ENCODE results near the gene ITSN1. TPM values are rescaled to one million over a fixed set of nuclear protein-coding genes. Genes with fewer than 3 reads are reported as not detected.

Gene ITSN1
- total and polyA plus RNA-seq, 2 of the 13 experiments (the other 11 are each of a cell fraction or from before 2014, with no cell fraction given) = 26.1 to 33.8 TPM

- in situ Hi-C loops (cut with HindIII; ENCODE audit: extremely low pct_ligation_motif_present, low pct_unique_long_range_greater_than_20kb) = no loop called here
- Histone ChIP-seq H2AFZ (ENCODE audit: low read length) (no peak overlapping the region), H3K79me2 (ENCODE audit: insufficient read depth, low read length) (no peaks in the 10 kb centered on the region), H3K4me2 (ENCODE audit: low read depth, low read length) (no peak overlapping the region), H3K4me3 (replicated peaks in 1 of 3; ENCODE audit: insufficient read depth in 1 of 3, low read depth in 2 of 3, low read length in 3 of 3) (no peak overlapping the region), H3K36me3 (replicated peaks in 1 of 2; ENCODE audit: control insufficient read depth in 1 of 2, insufficient read depth in 2 of 2, low read length in 2 of 2) (peaks cover 0 to 3% of the 10 kb centered on the region in 2 experiments; a peak in 1 of 5 replicates), H4K20me1 (ENCODE audit: insufficient read depth, low read length) (no peaks in the 10 kb centered on the region), H3K9ac (ENCODE audit: insufficient read depth, low read depth, low read length) (no peak overlapping the region), H3K4me1 (ENCODE audit: insufficient read depth, low read length) (peaks cover 10% of the 10 kb centered on the region), H3K27me3 (ENCODE audit: control insufficient read depth in 1 of 2, insufficient read depth in 2 of 2, low read length in 2 of 2) (no peaks in the 10 kb centered on the region), H3K9me3 (ENCODE audit: low read length) (no peaks in the 10 kb centered on the region), H3K27ac (ENCODE audit: extremely low read length, insufficient read depth, low read length) (no peak overlapping the region)
- DNase-seq (ENCODE audit: low spot score) (no peak), ATAC-seq (no peak), FAIRE-seq (no peak)
- WGBS (ENCODE audit: low lambda C conversion rate) = 92% methylated on average over 2 of the region's 2 CpGs
- ChIA-PET POLR2A (no interaction called here), CTCF (ENCODE audit: low intra/inter-chr PET ratio, low total read pairs) (no interaction called here)
- intact Hi-C loops (cut with micrococcal nuclease; ENCODE audit: unreplicated experiment) = no loop called here
- no TSS peak for BruUV-seq (replicated peaks)
- TF ChIP-seq HIVEP1 (CRISPR knock-in tag; IDR thresholded peaks at IDR 0.05) = no peak
- TF ChIP-seq FOXA1 (IDR thresholded peaks at IDR 0.05) = no peak
- no peak for TF ChIP-seq FOXA1 (CRISPR knock-in tag; IDR thresholded peaks at IDR 0.05)
- no peak for TF ChIP-seq ELF1 (CRISPR knock-in tag; IDR thresholded peaks at IDR 0.05)
- TF ChIP-seq ZBTB14 (CRISPR knock-in tag; IDR thresholded peaks at IDR 0.05) = no peak
- TF ChIP-seq, protein P1, sequence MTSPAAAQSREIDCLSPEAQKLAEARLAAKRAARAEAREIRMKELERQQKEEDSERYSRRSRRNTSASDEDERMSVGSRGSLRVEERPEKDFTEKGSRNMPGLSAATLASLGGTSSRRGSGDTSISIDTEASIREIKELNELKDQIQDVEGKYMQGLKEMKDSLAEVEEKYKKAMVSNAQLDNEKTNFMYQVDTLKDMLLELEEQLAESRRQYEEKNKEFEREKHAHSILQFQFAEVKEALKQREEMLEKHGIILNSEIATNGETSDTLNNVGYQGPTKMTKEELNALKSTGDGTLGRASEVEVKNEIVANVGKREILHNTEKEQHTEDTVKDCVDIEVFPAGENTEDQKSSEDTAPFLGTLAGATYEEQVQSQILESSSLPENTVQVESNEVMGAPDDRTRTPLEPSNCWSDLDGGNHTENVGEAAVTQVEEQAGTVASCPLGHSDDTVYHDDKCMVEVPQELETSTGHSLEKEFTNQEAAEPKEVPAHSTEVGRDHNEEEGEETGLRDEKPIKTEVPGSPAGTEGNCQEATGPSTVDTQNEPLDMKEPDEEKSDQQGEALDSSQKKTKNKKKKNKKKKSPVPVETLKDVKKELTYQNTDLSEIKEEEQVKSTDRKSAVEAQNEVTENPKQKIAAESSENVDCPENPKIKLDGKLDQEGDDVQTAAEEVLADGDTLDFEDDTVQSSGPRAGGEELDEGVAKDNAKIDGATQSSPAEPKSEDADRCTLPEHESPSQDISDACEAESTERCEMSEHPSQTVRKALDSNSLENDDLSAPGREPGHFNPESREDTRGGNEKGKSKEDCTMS (CRISPR knock-in tag; conservative IDR thresholded peaks at IDR 0.05) = no peak
- TF ChIP-seq, protein P2, sequence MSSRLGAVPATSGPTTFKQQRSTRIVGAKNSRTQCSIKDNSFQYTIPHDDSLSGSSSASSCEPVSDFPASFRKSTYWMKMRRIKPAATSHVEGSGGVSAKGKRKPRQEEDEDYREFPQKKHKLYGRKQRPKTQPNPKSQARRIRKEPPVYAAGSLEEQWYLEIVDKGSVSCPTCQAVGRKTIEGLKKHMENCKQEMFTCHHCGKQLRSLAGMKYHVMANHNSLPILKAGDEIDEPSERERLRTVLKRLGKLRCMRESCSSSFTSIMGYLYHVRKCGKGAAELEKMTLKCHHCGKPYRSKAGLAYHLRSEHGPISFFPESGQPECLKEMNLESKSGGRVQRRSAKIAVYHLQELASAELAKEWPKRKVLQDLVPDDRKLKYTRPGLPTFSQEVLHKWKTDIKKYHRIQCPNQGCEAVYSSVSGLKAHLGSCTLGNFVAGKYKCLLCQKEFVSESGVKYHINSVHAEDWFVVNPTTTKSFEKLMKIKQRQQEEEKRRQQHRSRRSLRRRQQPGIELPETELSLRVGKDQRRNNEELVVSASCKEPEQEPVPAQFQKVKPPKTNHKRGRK (CRISPR knock-in tag; IDR thresholded peaks at IDR 0.05) = no peak
- TF ChIP-seq, protein P3, sequence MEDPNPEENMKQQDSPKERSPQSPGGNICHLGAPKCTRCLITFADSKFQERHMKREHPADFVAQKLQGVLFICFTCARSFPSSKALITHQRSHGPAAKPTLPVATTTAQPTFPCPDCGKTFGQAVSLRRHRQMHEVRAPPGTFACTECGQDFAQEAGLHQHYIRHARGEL (CRISPR knock-in tag; IDR thresholded peaks at IDR 0.05) = no peak
- TF ChIP-seq ZBTB21 (CRISPR knock-in tag; IDR thresholded peaks at IDR 0.05) = no peak
- TF ChIP-seq, protein P4, sequence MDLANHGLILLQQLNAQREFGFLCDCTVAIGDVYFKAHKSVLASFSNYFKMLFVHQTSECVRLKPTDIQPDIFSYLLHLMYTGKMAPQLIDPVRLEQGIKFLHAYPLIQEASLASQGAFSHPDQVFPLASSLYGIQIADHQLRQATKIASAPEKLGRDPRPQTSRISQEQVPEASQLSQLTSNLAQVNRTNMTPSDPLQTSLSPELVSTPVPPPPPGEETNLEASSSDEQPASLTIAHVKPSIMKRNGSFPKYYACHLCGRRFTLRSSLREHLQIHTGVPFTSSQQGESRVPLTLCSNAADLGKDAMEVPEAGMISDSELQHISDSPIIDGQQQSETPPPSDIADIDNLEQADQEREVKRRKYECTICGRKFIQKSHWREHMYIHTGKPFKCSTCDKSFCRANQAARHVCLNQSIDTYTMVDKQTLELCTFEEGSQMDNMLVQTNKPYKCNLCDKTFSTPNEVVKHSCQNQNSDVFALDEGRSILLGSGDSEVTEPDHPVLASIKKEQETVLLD (CRISPR knock-in tag; IDR thresholded peaks at IDR 0.05; ENCODE audit: low read depth) = no peak
- TF ChIP-seq ZZZ3 (CRISPR knock-in tag; IDR thresholded peaks at IDR 0.05; ENCODE audit: borderline replicate concordance) = no peak
- no peak for TF ChIP-seq ZNF143 (CRISPR knock-in tag; IDR thresholded peaks at IDR 0.05)
- no peak for TF ChIP-seq ZNF562 (CRISPR knock-in tag; IDR thresholded peaks at IDR 0.05; ENCODE audit: borderline replicate concordance)
- TF ChIP-seq SNAPC5 (CRISPR knock-in tag; IDR thresholded peaks at IDR 0.05; ENCODE audit: borderline replicate concordance) = no peak
- TF ChIP-seq MIER3 (CRISPR knock-in tag; IDR thresholded peaks at IDR 0.05; ENCODE audit: borderline replicate concordance) = no peak
- TF ChIP-seq ZNF367 (CRISPR knock-in tag; IDR thresholded peaks at IDR 0.05; ENCODE audit: borderline replicate concordance) = no peak
- TF ChIP-seq REXO4 (CRISPR knock-in tag; IDR thresholded peaks at IDR 0.05; ENCODE audit: borderline replicate concordance) = no peak
- TF ChIP-seq SIX1 (CRISPR knock-in tag; IDR thresholded peaks at IDR 0.05; ENCODE audit: borderline replicate concordance) = no peak
These were observed 92.5 kb downstream of the ITSN1 start for GRCh38 chr21:33734818-33735217.
